ENCODE data around the gene LRP3. TPM values are rescaled to one million over a fixed set of nuclear protein-coding genes. Genes with fewer than 3 reads are reported as not detected.

The LRP3 gene
- total and polyA plus RNA-seq, 2 of the 13 experiments (the other 11 are each of a cell fraction or from before 2014, with no cell fraction given) = 17.6 to 51.6 TPM

GRCh38 chr19:33216198-33216830 lies 22.2 kb downstream of the LRP3 start (continued):
- TF ChIP-seq MNT (IDR thresholded peaks at IDR 0.05) (no peak), NRL (CRISPR knock-in tag; IDR thresholded peaks at IDR 0.05; ENCODE audit: borderline replicate concordance) (no peak), HNRNPUL1 (IDR thresholded peaks at IDR 0.05; ENCODE audit: low read depth, low read length) (no peak), HNF4G (IDR thresholded peaks at IDR 0.05; ENCODE audit: borderline replicate concordance, low read depth, low read length) (0 out of 2 replicates have a peak, but pooled peaks have one; percentile 18), HNF4G (CRISPR knock-in tag; IDR thresholded peaks at IDR 0.05; ENCODE audit: borderline replicate concordance, low read depth) (no peak), TFAP4 (IDR thresholded peaks at IDR 0.05; ENCODE audit: borderline replicate concordance, low read depth) (peak; percentile 6; the same call in 1 of the 2 replicates), ZNF282 (IDR thresholded peaks at IDR 0.05; ENCODE audit: partially characterized antibody) (no peak), MBNL3 (CRISPR knock-in tag; conservative IDR thresholded peaks at IDR 0.05) (no peak), ZFX (CRISPR knock-in tag; IDR thresholded peaks at IDR 0.05; ENCODE audit: low read depth) (peak; percentile 14; the same call in 1 of the 2 replicates), XRCC5 (optimal IDR thresholded peaks at IDR 0.05; ENCODE audit: low read length) (peak; percentile 29), ARNT (IDR thresholded peaks at IDR 0.05) (no peak), ZNF20 (CRISPR knock-in tag; IDR thresholded peaks at IDR 0.05) (no peak), TRIM22 (IDR thresholded peaks at IDR 0.05) (no peak), EP300 (IDR thresholded peaks at IDR 0.05; ENCODE audit: low read depth in 2 of 2, low read length in 2 of 2) (no peak), EP300 (CRISPR knock-in tag; IDR thresholded peaks at IDR 0.05; ENCODE audit: borderline replicate concordance) (no peak), ZMYM3 (CRISPR knock-in tag; IDR thresholded peaks at IDR 0.05) (peak; percentile 73)
- TF ChIP-seq, protein P1, sequence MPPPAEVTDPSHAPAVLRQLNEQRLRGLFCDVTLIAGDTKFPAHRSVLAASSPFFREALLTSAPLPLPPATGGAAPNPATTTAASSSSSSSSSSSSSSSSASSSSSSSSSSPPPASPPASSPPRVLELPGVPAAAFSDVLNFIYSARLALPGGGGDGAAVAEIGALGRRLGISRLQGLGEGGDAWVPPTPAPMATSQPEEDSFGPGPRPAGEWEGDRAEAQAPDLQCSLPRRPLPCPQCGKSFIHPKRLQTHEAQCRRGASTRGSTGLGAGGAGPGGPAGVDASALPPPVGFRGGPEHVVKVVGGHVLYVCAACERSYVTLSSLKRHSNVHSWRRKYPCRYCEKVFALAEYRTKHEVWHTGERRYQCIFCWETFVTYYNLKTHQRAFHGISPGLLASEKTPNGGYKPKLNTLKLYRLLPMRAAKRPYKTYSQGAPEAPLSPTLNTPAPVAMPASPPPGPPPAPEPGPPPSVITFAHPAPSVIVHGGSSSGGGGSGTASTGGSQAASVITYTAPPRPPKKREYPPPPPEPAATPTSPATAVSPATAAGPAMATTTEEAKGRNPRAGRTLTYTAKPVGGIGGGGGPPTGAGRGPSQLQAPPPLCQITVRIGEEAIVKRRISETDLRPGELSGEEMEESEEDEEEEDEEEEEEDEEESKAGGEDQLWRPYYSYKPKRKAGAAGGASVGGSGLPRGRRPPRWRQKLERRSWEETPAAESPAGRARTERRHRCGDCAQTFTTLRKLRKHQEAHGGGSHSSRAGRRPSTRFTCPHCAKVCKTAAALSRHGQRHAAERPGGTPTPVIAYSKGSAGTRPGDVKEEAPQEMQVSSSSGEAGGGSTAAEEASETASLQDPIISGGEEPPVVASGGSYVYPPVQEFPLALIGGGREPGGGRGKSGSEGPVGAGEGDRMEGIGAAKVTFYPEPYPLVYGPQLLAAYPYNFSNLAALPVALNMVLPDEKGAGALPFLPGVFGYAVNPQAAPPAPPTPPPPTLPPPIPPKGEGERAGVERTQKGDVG (CRISPR knock-in tag; IDR thresholded peaks at IDR 0.05; ENCODE audit: borderline replicate concordance) = no peak
- TF ChIP-seq, protein P2, sequence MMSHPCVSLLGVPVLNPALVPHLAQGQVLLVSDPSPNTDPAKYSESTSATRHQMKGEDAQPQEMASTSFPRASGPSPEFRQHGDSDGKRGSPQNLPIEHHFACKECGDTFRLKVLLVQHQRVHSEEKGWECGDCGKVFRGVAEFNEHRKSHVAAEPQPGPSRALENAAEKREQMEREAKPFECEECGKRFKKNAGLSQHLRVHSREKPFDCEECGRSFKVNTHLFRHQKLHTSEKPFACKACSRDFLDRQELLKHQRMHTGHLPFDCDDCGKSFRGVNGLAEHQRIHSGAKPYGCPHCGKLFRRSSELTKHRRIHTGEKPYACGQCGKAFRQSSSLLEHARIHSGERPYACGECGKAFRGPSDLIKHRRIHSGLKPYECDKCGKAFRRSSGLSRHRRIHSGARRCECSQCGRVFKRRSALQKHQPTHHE (CRISPR knock-in tag; IDR thresholded peaks at IDR 0.05; ENCODE audit: borderline replicate concordance) = no peak
- TF ChIP-seq, protein P3, sequence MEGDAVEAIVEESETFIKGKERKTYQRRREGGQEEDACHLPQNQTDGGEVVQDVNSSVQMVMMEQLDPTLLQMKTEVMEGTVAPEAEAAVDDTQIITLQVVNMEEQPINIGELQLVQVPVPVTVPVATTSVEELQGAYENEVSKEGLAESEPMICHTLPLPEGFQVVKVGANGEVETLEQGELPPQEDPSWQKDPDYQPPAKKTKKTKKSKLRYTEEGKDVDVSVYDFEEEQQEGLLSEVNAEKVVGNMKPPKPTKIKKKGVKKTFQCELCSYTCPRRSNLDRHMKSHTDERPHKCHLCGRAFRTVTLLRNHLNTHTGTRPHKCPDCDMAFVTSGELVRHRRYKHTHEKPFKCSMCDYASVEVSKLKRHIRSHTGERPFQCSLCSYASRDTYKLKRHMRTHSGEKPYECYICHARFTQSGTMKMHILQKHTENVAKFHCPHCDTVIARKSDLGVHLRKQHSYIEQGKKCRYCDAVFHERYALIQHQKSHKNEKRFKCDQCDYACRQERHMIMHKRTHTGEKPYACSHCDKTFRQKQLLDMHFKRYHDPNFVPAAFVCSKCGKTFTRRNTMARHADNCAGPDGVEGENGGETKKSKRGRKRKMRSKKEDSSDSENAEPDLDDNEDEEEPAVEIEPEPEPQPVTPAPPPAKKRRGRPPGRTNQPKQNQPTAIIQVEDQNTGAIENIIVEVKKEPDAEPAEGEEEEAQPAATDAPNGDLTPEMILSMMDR (CRISPR knock-in tag; IDR thresholded peaks at IDR 0.05) = peak; percentile 58
